HepG2 (cell line): Measurements from ENCODE around the gene MIDN. TPM values are rescaled to one million over a fixed set of nuclear protein-coding genes. Genes with fewer than 3 reads are reported as not detected.
A peak's percentile ranks its signal among the peaks of the same experiment; 100 is the strongest.

Experiments
- ATAC-seq: fragments of 200-7000 bp; cut with Tn5 transposase; 3 replicates; pipeline ENCODE4 v1.9.1; 2020; ENCODE audit warnings: mild to moderate bottlenecking, moderate library complexity
- BruUV-seq: library from RNA; stranded (reverse); fragments of 400-500 nt; replicated peaks from 2 replicates; lab custom pipeline; 2021; lab: Mats Ljungman, UMichigan
- CTCF ChIA-PET: fragments of 300-600 bp; formaldehyde crosslinking; extraction: SDS; loops from one replicate; lab custom pipeline; 2021; ENCODE audit warnings: low total read pairs, inconsistent platforms, low intra/inter-chr PET ratio; lab: Yijun Ruan, JAX
- POLR2A ChIA-PET: fragments of 350-600 bp; sonication (Branson Sonifier 250); formaldehyde crosslinking; loops from one replicate; lab custom pipeline; 2020; ENCODE audit warnings: antibody characterized with exemption, inconsistent platforms; lab: Yijun Ruan, JAX
- DNase-seq: peaks from one replicate; pipeline ENCODE4 v3.0.0-alpha.2; 2015; ENCODE audit warnings: low spot score
- FAIRE-seq: peaks from 3 replicates; lab custom pipeline; 2011; peaks lifted over from hg19 to GRCh38; lab: Jason Lieb, UNC
- H2AFZ ChIP-seq: one replicate; pipeline ENCODE4 v1.6.1; 2011; ENCODE audit warnings: low read length, inconsistent platforms
- H3K27ac ChIP-seq: fragments of 300-600 bp; 3 replicates; pipeline ENCODE4 v1.8.0; 2011; ENCODE audit warnings: mixed run types, mild to moderate bottlenecking, mixed read lengths, low read length, inconsistent platforms; ENCODE audit not compliant: insufficient read depth; ENCODE audit errors: extremely low read length
- H3K27me3 ChIP-seq, 2 experiments: fragments of 200-600 bp in 1 of 2; 2 replicates in 1 of 2; 3 replicates in 1 of 2; pipeline versions ENCODE4 v1.6.0 to v1.8.0; 2011; ENCODE audit warnings: low read length in 2 of 2, mild to moderate bottlenecking in 2 of 2, moderate library complexity in 2 of 2, inconsistent platforms in 1 of 2; ENCODE audit not compliant: insufficient read depth in 2 of 2, control insufficient read depth in 1 of 2
- H3K36me3 ChIP-seq, 2 experiments: fragments of 200-600 bp in 1 of 2; replicated peaks in 1 of 2; 2 replicates in 1 of 2; 3 replicates in 1 of 2; pipeline versions ENCODE4 v1.5.1 to v1.8.0; 2011; ENCODE audit warnings: low read length in 2 of 2, inconsistent platforms in 1 of 2; ENCODE audit not compliant: insufficient read depth in 2 of 2, control insufficient read depth in 1 of 2
- H3K4me1 ChIP-seq: 2 replicates; pipeline ENCODE4 v1.5.1; 2012; ENCODE audit warnings: low read length, inconsistent platforms; ENCODE audit not compliant: insufficient read depth
- H3K4me2 ChIP-seq: 2 replicates; pipeline ENCODE4 v1.6.0; 2011; ENCODE audit warnings: low read depth, low read length, inconsistent platforms
- H3K4me3 ChIP-seq, 3 experiments: fragments of 200-600 bp in 1 of 3; sonication (generic), shearing (Covaris generic) in 1 of 3; replicated peaks in 1 of 3; 2 replicates each; pipeline ENCODE4 v1.5.1; 2011 to 2016; ENCODE audit warnings: low read length in 3 of 3, inconsistent platforms in 2 of 3, low read depth in 2 of 3, mild to moderate bottlenecking in 2 of 3, control low read depth in 1 of 3, mixed read lengths in 1 of 3; ENCODE audit not compliant: insufficient read depth in 1 of 3
- H3K79me2 ChIP-seq: one replicate; pipeline ENCODE4 v1.6.1; 2011; ENCODE audit warnings: low read length, inconsistent platforms; ENCODE audit not compliant: insufficient read depth
- H3K9ac ChIP-seq: 2 replicates; pipeline ENCODE4 v1.6.0; 2011; ENCODE audit warnings: mild to moderate bottlenecking, low read depth, low read length, inconsistent platforms; ENCODE audit not compliant: insufficient read depth
- H3K9me3 ChIP-seq: 2 replicates; pipeline ENCODE4 v1.5.1; 2012; ENCODE audit warnings: mild to moderate bottlenecking, low read length
- H4K20me1 ChIP-seq: 2 replicates; pipeline ENCODE4 v1.6.0; 2011; ENCODE audit warnings: inconsistent platforms, mild to moderate bottlenecking, low read length, moderate library complexity; ENCODE audit not compliant: insufficient read depth
- AGO1 ChIP-seq: fragments of 200-400 bp; formaldehyde crosslinking; IDR thresholded peaks from 2 replicates; pipeline ENCODE4 v1.6.1; 2017; ENCODE audit warnings: mild to moderate bottlenecking, low read depth, low read length, moderate library complexity; ENCODE audit not compliant: poor library complexity, severe bottlenecking
- BCLAF1 ChIP-seq: fragments of 450-650 bp; IDR thresholded peaks from 2 replicates; pipeline ENCODE4 v1.6.1; 2017; ENCODE audit warnings: mild to moderate bottlenecking
- MAZ ChIP-seq, 2 experiments: sonication (generic) in 1 of 2; formaldehyde crosslinking in 1 of 2; IDR thresholded peaks; 2 replicates each; pipeline versions ENCODE4 v1.5.0 to v1.6.1; 2012 to 2020; ENCODE audit warnings: low read depth in 2 of 2, mild to moderate bottlenecking in 2 of 2, borderline replicate concordance in 1 of 2, improper control_type of control experiment in 1 of 2, low read length in 1 of 2, missing genetic modification reagents in 1 of 2, moderate library complexity in 1 of 2
- MBNL3 ChIP-seq: fragments of 250-450 bp; sonication (Bioruptor Pico); conservative IDR thresholded peaks from 2 replicates; pipeline ENCODE4 v1.8.0; 2022; ENCODE audit warnings: mild to moderate bottlenecking, inconsistent platforms
- MTF2 ChIP-seq: sonication (generic); formaldehyde crosslinking; IDR thresholded peaks from 2 replicates; pipeline ENCODE4 v1.5.0; 2020; ENCODE audit warnings: missing genetic modification reagents, borderline replicate concordance
- POLR2A ChIP-seq, 2 experiments: IDR thresholded peaks; 2 replicates each; pipeline ENCODE4 v1.6.1; 2011; ENCODE audit warnings: low read depth in 2 of 2, low read length in 2 of 2, mild to moderate bottlenecking in 1 of 2, moderate library complexity in 1 of 2; ENCODE audit not compliant: insufficient read depth in 1 of 2
- POLR2AphosphoS2 ChIP-seq: IDR thresholded peaks from 2 replicates; pipeline ENCODE4 v1.6.1; 2011; ENCODE audit warnings: low read depth, low read length, improper control_type of control experiment
- POLR2G ChIP-seq: fragments of 200-400 bp; formaldehyde crosslinking; IDR thresholded peaks from 2 replicates; pipeline ENCODE4 v1.6.1; 2018; ENCODE audit warnings: mild to moderate bottlenecking, low read depth, low read length, moderate library complexity
- RBM39 ChIP-seq: fragments of 200-400 bp; formaldehyde crosslinking; IDR thresholded peaks from one replicate; pipeline ENCODE4 v1.6.1; 2018; ENCODE audit warnings: antibody characterized with exemption, mild to moderate bottlenecking, low read depth, low read length; ENCODE audit not compliant: poor library complexity, severe bottlenecking
- RFXAP ChIP-seq: sonication (generic); formaldehyde crosslinking; IDR thresholded peaks from 2 replicates; pipeline ENCODE4 v1.4.0; 2020; ENCODE audit warnings: missing genetic modification reagents, borderline replicate concordance
- ZBTB2 ChIP-seq: sonication (generic); formaldehyde crosslinking; IDR thresholded peaks from 2 replicates; pipeline ENCODE4 v1.8.0; 2022; ENCODE audit warnings: low read depth, missing genetic modification reagents
- ZBTB7B ChIP-seq: sonication (generic); formaldehyde crosslinking; IDR thresholded peaks from 2 replicates; pipeline ENCODE4 v1.4.0; 2020; ENCODE audit warnings: missing genetic modification reagents
- ZNF354B ChIP-seq: sonication (generic); formaldehyde crosslinking; IDR thresholded peaks from 2 replicates; pipeline ENCODE4 v1.8.0; 2022; ENCODE audit warnings: mild to moderate bottlenecking, missing genetic modification reagents
- ZNF367 ChIP-seq: sonication (generic); formaldehyde crosslinking; IDR thresholded peaks from 2 replicates; pipeline ENCODE4 v1.4.0; 2020; ENCODE audit warnings: missing genetic modification reagents, borderline replicate concordance
- ZNF574 ChIP-seq: sonication (generic); formaldehyde crosslinking; IDR thresholded peaks from 2 replicates; pipeline ENCODE4 v1.4.0; 2020; ENCODE audit warnings: missing genetic modification reagents
- ZZZ3 ChIP-seq: sonication (generic); formaldehyde crosslinking; IDR thresholded peaks from 2 replicates; pipeline ENCODE4 v1.4.0; 2020; ENCODE audit warnings: missing genetic modification reagents, mild to moderate bottlenecking, borderline replicate concordance
- WGBS: methylation state at CpG from one replicate; pipeline ENCODE4 v1.1.6; 2017; ENCODE audit warnings: low lambda C conversion rate; 5-methylcytosine and 5-hydroxymethylcytosine counted together
- in situ Hi-C: cut with HindIII; loops from 2 replicates; pipeline ENCODE4 v1.10.0; 2017; ENCODE audit warnings: low pct_unique_long_range_greater_than_20kb; ENCODE audit not compliant: extremely low pct_ligation_motif_present
- intact Hi-C: fragments of 100-400 bp; cut with micrococcal nuclease; formaldehyde crosslinking; loops from one replicate; pipeline ENCODE4 v1.10.0; 2022; ENCODE audit not compliant: unreplicated experiment
- polyA plus RNA-seq, 8 experiments: library from polyadenylated mRNA; depleted of rRNA in 3 of 8; stranded (reverse) in 7 of 8; unstranded in 1 of 8; fragments of >200 nt; fragmentation: Illumina TruSeq in 4 of 8; extraction: Trizol in 4 of 8; gene quantifications; 2 replicates each; pipeline versions ENCODE4 v1.2.1 to v1.2.3, GENCODE V29; 2011 to 2016; ENCODE audit warnings: low read depth in 4 of 8, missing spikeins in 1 of 8, mixed read lengths in 1 of 8; ENCODE audit not compliant: insufficient read depth in 1 of 8
- total RNA-seq, 5 experiments: library from RNA; depleted of rRNA; stranded (reverse); fragments of >200 nt; fragmentation: Illumina TruSeq; extraction: Trizol; gene quantifications; 2 replicates each; pipeline ENCODE4 v1.2.3, GENCODE V29; 2016; ENCODE audit warnings: low read depth in 1 of 5

MIDN gene
- total and polyA plus RNA-seq, 2 of the 13 experiments (the other 11 are each of a cell fraction or from before 2014, with no cell fraction given) = 8.4 to 18.0 TPM

- Histone ChIP-seq H3K4me2 (no peak overlapping the region), H3K4me1 (peaks cover 77% of the 10 kb centered on the region), H3K79me2 (peaks cover 23% of the 10 kb centered on the region), H3K27me3 (no peaks in the 10 kb centered on the region), H3K36me3 (peaks cover 18 to 38% of the 10 kb centered on the region in 2 experiments), H4K20me1 (peaks cover 53% of the 10 kb centered on the region; the same call in 1 of the 2 replicates), H3K4me3 (no peak overlapping the region), H3K9ac (no peak overlapping the region), H3K27ac (peak overlapping the region; percentile 29), H2AFZ (no peak overlapping the region), H3K9me3 (no peaks in the 10 kb centered on the region)
- ChIA-PET POLR2A (interaction anchor here (12.8 to 13.7 kb wide), 2 partner anchors 8 to 13 kb away, joined by 464 to 668 read pairs; partner anchors contain the start of genes ATP5F1D and CIRBP), CTCF (no interaction called here)
- no TSS peak for BruUV-seq
- intact Hi-C loops = no loop called here
- in situ Hi-C loops = no loop called here
- 95% methylated on average over 44 of the region's 46 CpGs for WGBS
- DNase-seq (no peak), ATAC-seq (no peak), FAIRE-seq (no peak)
- peak; percentile 85 for TF ChIP-seq RBM39
- TF ChIP-seq ZNF367 (CRISPR knock-in tag) = no peak
- TF ChIP-seq POLR2A (IDR thresholded peaks at IDR 0.05; ENCODE audit: insufficient read depth in 1 of 2, low read depth in 2 of 2, low read length in 2 of 2) = peak in 1 of 2 experiments; percentile 54; a peak in 2 of 4 replicates
- no peak for TF ChIP-seq MTF2 (CRISPR knock-in tag)
- no peak for TF ChIP-seq RFXAP
- peak; percentile 29; the same call in 1 of the 2 replicates for TF ChIP-seq ZBTB7B (CRISPR knock-in tag)
- no peak for TF ChIP-seq ZNF354B
- no peak for TF ChIP-seq ZZZ3 (CRISPR knock-in tag)
- TF ChIP-seq POLR2G = 0 out of 2 replicates have a peak, but pooled peaks have one; percentile 26
- peak; percentile 83; the same call in 1 of the 2 replicates for TF ChIP-seq POLR2AphosphoS2
- peak; percentile 17 for TF ChIP-seq AGO1
- no peak for TF ChIP-seq MAZ (IDR thresholded peaks at IDR 0.05; ENCODE audit: borderline replicate concordance, low read depth, low read length)
- no peak for TF ChIP-seq MAZ (CRISPR knock-in tag; IDR thresholded peaks at IDR 0.05; ENCODE audit: low read depth)
- no peak for TF ChIP-seq ZNF574
- TF ChIP-seq MBNL3 (CRISPR knock-in tag) = no peak
- TF ChIP-seq ZBTB2 (CRISPR knock-in tag) = no peak
- no peak for TF ChIP-seq BCLAF1
Measured at GRCh38 chr19:1256646-1257474, 8.5 kb downstream of the MIDN start.
